ENCODE measurements around the gene COL2A1. TPM values are rescaled to one million over a fixed set of nuclear protein-coding genes. Genes with fewer than 3 reads are reported as not detected.

Gene COL2A1
- total RNA-seq, 1 experiment from 2014 or later, result 10.8 TPM

- no peak overlapping the region for H3K18ac ChIP-seq (ENCODE audit: insufficient read length, low read depth, low read length)
- no peaks in the 10 kb centered on the region for H3K27me3 ChIP-seq (ENCODE audit: insufficient read depth, low read length)
- no peak overlapping the region for H2BK15ac ChIP-seq (ENCODE audit: low read depth, low read length)
- no peak overlapping the region for H3K4ac ChIP-seq (ENCODE audit: low read depth, low read length)
- H3K23me2 ChIP-seq (ENCODE audit: insufficient read length, low read depth, low read length, poor library complexity, severe bottlenecking), result peaks cover 2% of the 10 kb centered on the region
- DNase-seq, result no peak
- no peak overlapping the region for H2BK5ac ChIP-seq (ENCODE audit: insufficient read length, low read length)
- H4K91ac ChIP-seq (ENCODE audit: insufficient read length, low read depth, low read length), result no peak overlapping the region
- Mint-ChIP-seq H3K27me3 (ENCODE audit: low read depth) (peaks cover 29% of the 10 kb centered on the region), H3K9me3 (no peaks in the 10 kb centered on the region; a peak in 1 of 5 replicates), H3K4me3 (no peak overlapping the region), H3K36me3 (ENCODE audit: insufficient read depth in 1 of 3, low read depth in 3 of 3) (no peaks in the 10 kb centered on the region), H3K27ac (no peak overlapping the region; a peak in 1 of 7 replicates), H3K4me1 (peaks cover 13 to 32% of the 10 kb centered on the region in 2 experiments)
- H3K23ac ChIP-seq (ENCODE audit: insufficient read length, low read depth, low read length), result no peak overlapping the region
- no peaks in the 10 kb centered on the region for H3K79me1 ChIP-seq (ENCODE audit: insufficient read depth, low read depth, low read length, poor library complexity, severe bottlenecking)
- H3K56ac ChIP-seq (ENCODE audit: insufficient read length, low read depth, low read length), result no peak overlapping the region
- H3K14ac ChIP-seq (ENCODE audit: insufficient read depth, low read length), result no peak overlapping the region; the same call in 1 of the 2 replicates
- no peak for TF ChIP-seq CTCF (conservative IDR thresholded peaks at IDR 0.05)
- H3K27ac ChIP-seq (ENCODE audit: insufficient read length, low read depth, low read length), result no peak overlapping the region
- H3K4me1 ChIP-seq (ENCODE audit: insufficient read depth, low read length), result no peaks in the 10 kb centered on the region
- no peak overlapping the region for H3T11ph ChIP-seq (ENCODE audit: low read length)
- H2AFZ ChIP-seq (ENCODE audit: low read length), result no peak overlapping the region
- 100% methylated on average over 4 of the region's 31 CpGs for WGBS (ENCODE audit: extremely low coverage, insufficient read length, low lambda C conversion rate)
- H2AK5ac ChIP-seq (ENCODE audit: insufficient read length, low read length), result no peak overlapping the region
- H4K5ac ChIP-seq (ENCODE audit: insufficient read length, low read depth, low read length), result no peak overlapping the region
- H4K20me1 ChIP-seq (ENCODE audit: control insufficient read depth, insufficient read depth, insufficient read length), result peaks cover 2% of the 10 kb centered on the region
- no peak overlapping the region for H2BK20ac ChIP-seq (ENCODE audit: low read depth, low read length, poor library complexity, severe bottlenecking)
- no peak overlapping the region for H4K8ac ChIP-seq (replicated peaks; ENCODE audit: insufficient read length, low read depth, low read length)
- no peaks in the 10 kb centered on the region for H3K79me2 ChIP-seq (ENCODE audit: insufficient read depth, low read length)
- no peak overlapping the region for H3K4me2 ChIP-seq (ENCODE audit: insufficient read depth, insufficient read length, low read length)
- H2BK120ac ChIP-seq (ENCODE audit: low read depth, low read length, poor library complexity, severe bottlenecking), result no peak overlapping the region
- no peak overlapping the region for H3K9ac ChIP-seq (ENCODE audit: extremely low read depth, insufficient read length, low read length)
- no peaks in the 10 kb centered on the region for H3K9me3 ChIP-seq (ENCODE audit: control insufficient read depth, low read depth, low read length)
- H2BK12ac ChIP-seq (ENCODE audit: insufficient read length, low read depth, low read length), result no peak overlapping the region
Measured at GRCh38 chr12:47942614-47943225, 61.6 kb downstream of the COL2A1 start.

Measured in H9 (cell line).